ENCODE results near the gene VAV1. TPM values are rescaled to one million over a fixed set of nuclear protein-coding genes. Genes with fewer than 3 reads are reported as not detected.

The VAV1 gene
- total and polyA plus RNA-seq, 9 of the 15 experiments (the other 6 are each of a cell fraction or from before 2014, with no cell fraction given): 0.46 to 20.1 (median 11.1) TPM

DNA sequence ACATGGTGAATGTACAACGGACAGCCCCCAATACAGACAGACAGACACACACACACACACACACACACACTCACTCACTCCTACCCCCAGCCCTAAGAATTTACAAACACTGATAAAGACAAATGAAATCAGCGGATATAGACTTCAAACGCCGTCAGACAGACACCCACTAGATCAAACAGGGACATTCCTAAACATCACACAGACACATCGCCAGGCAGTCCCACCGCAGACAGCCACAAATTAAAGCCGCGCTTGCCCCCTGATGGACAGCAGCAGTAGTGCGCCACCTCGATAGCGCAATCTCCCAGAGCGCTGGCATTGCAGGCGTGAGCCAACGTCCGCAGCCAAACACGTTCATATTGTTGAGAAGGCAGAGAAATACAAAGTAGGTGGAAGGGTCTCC lies 90.2 kb downstream of the VAV1 start (continued):
- TF ChIP-seq, protein P1, sequence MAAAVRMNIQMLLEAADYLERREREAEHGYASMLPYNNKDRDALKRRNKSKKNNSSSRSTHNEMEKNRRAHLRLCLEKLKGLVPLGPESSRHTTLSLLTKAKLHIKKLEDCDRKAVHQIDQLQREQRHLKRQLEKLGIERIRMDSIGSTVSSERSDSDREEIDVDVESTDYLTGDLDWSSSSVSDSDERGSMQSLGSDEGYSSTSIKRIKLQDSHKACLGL (CRISPR knock-in tag; IDR thresholded peaks at IDR 0.05; ENCODE audit: borderline replicate concordance, poor library complexity, severe bottlenecking): no peak
- no peak for TF ChIP-seq GATAD2B (IDR thresholded peaks at IDR 0.05; ENCODE audit: borderline replicate concordance)
- TF ChIP-seq MCM5 (IDR thresholded peaks at IDR 0.05; ENCODE audit: low read depth): no peak
- TF ChIP-seq GATA2 (CRISPR knock-in tag; IDR thresholded peaks at IDR 0.05): no peak
- no peak for TF ChIP-seq POLR2B (IDR thresholded peaks at IDR 0.05; ENCODE audit: low read depth, partially characterized antibody)
- TF ChIP-seq THRAP3 (IDR thresholded peaks at IDR 0.05; ENCODE audit: borderline replicate concordance): no peak
- no peak for TF ChIP-seq EGR1 (conservative IDR thresholded peaks at IDR 0.05)
- no peak for TF ChIP-seq PHB2 (IDR thresholded peaks at IDR 0.05; ENCODE audit: low read depth)
- TF ChIP-seq EP400 (IDR thresholded peaks at IDR 0.05): no peak
- TF ChIP-seq ZNF239 (CRISPR knock-in tag; IDR thresholded peaks at IDR 0.05): no peak
- TF ChIP-seq, protein P2, sequence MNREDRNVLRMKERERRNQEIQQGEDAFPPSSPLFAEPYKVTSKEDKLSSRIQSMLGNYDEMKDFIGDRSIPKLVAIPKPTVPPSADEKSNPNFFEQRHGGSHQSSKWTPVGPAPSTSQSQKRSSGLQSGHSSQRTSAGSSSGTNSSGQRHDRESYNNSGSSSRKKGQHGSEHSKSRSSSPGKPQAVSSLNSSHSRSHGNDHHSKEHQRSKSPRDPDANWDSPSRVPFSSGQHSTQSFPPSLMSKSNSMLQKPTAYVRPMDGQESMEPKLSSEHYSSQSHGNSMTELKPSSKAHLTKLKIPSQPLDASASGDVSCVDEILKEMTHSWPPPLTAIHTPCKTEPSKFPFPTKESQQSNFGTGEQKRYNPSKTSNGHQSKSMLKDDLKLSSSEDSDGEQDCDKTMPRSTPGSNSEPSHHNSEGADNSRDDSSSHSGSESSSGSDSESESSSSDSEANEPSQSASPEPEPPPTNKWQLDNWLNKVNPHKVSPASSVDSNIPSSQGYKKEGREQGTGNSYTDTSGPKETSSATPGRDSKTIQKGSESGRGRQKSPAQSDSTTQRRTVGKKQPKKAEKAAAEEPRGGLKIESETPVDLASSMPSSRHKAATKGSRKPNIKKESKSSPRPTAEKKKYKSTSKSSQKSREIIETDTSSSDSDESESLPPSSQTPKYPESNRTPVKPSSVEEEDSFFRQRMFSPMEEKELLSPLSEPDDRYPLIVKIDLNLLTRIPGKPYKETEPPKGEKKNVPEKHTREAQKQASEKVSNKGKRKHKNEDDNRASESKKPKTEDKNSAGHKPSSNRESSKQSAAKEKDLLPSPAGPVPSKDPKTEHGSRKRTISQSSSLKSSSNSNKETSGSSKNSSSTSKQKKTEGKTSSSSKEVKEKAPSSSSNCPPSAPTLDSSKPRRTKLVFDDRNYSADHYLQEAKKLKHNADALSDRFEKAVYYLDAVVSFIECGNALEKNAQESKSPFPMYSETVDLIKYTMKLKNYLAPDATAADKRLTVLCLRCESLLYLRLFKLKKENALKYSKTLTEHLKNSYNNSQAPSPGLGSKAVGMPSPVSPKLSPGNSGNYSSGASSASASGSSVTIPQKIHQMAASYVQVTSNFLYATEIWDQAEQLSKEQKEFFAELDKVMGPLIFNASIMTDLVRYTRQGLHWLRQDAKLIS (CRISPR knock-in tag; IDR thresholded peaks at IDR 0.05): no peak; the same call in 1 of the 2 replicates
- no peak for TF ChIP-seq KDM1A (IDR thresholded peaks at IDR 0.05)
- no peak for TF ChIP-seq ZNF23 (CRISPR knock-in tag; IDR thresholded peaks at IDR 0.05)
- TF ChIP-seq, protein P3, sequence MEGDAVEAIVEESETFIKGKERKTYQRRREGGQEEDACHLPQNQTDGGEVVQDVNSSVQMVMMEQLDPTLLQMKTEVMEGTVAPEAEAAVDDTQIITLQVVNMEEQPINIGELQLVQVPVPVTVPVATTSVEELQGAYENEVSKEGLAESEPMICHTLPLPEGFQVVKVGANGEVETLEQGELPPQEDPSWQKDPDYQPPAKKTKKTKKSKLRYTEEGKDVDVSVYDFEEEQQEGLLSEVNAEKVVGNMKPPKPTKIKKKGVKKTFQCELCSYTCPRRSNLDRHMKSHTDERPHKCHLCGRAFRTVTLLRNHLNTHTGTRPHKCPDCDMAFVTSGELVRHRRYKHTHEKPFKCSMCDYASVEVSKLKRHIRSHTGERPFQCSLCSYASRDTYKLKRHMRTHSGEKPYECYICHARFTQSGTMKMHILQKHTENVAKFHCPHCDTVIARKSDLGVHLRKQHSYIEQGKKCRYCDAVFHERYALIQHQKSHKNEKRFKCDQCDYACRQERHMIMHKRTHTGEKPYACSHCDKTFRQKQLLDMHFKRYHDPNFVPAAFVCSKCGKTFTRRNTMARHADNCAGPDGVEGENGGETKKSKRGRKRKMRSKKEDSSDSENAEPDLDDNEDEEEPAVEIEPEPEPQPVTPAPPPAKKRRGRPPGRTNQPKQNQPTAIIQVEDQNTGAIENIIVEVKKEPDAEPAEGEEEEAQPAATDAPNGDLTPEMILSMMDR (IDR thresholded peaks at IDR 0.05 in 2 of 3, conservative IDR thresholded peaks at IDR 0.05 in 1 of 3; ENCODE audit: insufficient read depth in 2 of 3, low read depth in 1 of 3, low read length in 3 of 3): peak; percentile 93 to 96 (median 96)
- peak; percentile 82 for TF ChIP-seq PKNOX1 (IDR thresholded peaks at IDR 0.05)
- no peak for TF ChIP-seq FOXM1 (IDR thresholded peaks at IDR 0.05; ENCODE audit: low read depth)
- TF ChIP-seq FOXM1 (CRISPR knock-in tag; IDR thresholded peaks at IDR 0.05; ENCODE audit: low read depth): no peak
- TF ChIP-seq ZNF57 (CRISPR knock-in tag; IDR thresholded peaks at IDR 0.05): no peak
- TF ChIP-seq, protein P4, sequence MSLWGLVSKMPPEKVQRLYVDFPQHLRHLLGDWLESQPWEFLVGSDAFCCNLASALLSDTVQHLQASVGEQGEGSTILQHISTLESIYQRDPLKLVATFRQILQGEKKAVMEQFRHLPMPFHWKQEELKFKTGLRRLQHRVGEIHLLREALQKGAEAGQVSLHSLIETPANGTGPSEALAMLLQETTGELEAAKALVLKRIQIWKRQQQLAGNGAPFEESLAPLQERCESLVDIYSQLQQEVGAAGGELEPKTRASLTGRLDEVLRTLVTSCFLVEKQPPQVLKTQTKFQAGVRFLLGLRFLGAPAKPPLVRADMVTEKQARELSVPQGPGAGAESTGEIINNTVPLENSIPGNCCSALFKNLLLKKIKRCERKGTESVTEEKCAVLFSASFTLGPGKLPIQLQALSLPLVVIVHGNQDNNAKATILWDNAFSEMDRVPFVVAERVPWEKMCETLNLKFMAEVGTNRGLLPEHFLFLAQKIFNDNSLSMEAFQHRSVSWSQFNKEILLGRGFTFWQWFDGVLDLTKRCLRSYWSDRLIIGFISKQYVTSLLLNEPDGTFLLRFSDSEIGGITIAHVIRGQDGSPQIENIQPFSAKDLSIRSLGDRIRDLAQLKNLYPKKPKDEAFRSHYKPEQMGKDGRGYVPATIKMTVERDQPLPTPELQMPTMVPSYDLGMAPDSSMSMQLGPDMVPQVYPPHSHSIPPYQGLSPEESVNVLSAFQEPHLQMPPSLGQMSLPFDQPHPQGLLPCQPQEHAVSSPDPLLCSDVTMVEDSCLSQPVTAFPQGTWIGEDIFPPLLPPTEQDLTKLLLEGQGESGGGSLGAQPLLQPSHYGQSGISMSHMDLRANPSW (CRISPR knock-in tag; IDR thresholded peaks at IDR 0.05): no peak
- no peak for TF ChIP-seq ZNF431 (CRISPR knock-in tag; IDR thresholded peaks at IDR 0.05)
- TF ChIP-seq CREBBP (IDR thresholded peaks at IDR 0.05; ENCODE audit: low read depth, low read length): no peak

Data from K562 (cell line).